SKM-1 (cell line): ENCODE results near the gene MRPS22.
"Not testable (repeated sequence)": the region's sequence is repeated elsewhere in the genome, so short reads cannot be mapped to it uniquely, and the experiment has no call there.

ENCODE experiments used
- DNase-seq: peaks from one replicate; lab custom pipeline; 2025; ENCODE audit not compliant: unreplicated experiment; lab: John Stamatoyannopoulos, UW

Gene MRPS22

DNA sequence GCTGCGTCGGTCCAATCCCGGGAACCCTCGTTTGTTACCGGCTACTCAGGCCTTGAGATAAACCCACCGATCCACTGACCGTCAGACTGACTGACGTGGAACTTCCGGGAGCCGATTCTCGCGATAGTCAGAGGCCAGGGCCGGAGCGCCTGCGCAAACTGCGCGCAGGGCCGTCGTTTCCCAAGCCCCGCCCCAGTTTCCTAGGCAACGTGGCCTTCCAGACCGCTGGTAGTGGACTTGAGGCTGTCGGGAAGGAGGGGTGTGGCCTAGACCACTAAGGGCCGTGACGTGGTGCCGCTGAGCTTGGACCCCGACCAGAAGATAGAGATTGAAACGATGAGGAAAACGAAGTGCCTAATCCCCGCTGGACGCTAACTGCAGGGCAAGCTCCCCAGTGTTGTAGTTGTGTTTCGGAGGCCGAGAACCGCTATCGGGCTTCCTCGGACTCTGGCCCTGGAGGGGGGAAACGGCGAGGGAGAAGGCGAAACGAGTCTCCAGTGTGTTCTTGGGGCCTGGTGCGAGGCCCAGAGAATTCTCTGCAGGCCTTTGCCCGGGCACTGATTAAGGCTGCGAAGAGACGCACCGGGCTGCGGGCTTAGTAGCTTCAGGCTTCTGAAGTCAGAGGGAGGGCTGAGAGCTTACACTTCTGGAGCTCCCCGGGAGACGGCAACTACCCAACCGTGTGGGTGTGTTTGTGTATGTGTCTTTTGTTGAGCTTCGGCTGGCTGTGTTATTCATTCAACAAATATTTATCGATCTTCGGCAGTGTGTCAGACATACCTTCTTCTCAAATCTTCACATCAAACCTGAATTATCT is 45.9 kb downstream of the MRPS22 start, which contains the start of gene COPB2:
Gene COPB2 (minus strand): TSS at position 96 of the 817 bp plus-strand sequence. CDS start 97 bp downstream, outside the sequence.
- peak; percentile 92 for DNase-seq

DNA sequence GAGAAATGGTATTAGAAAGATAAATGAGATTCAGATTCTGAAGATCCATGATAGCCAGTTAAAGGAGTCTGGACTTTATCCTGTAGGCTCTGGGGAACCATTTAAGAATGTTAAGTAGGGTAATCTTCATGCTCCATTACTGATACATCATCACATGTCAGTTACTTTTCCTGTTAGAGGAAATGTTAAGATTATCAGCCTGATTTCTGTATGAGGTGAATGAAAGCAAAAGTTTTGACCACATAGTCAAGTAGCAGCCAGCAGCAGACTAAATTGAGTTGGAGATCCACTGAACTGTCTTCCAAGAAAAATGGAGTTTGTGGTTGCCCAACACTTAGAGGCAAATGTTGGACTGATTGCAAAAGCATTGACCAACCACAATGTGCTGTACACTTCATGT is 50.3 kb downstream of the MRPS22 start:
- DNase-seq, result no peak

DNA sequence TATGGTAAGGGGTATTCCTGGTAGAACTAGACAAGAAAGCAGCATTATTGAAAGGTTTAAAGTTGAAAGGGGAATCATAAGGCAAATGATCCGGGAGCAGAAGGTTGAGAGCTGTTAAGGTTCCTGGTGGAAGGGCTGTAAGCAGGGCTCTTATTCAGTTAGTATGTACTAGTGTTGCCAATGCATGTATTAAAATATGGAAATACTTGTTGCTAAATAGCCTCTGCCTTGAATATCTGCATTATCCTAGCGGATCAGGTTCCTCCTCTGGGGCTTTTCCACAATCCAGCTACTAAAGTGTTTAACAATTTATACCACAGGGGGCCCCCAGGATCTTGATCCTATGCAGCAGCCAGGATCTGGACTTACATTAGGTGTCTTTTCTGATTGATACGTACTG is 52.9 kb downstream of the MRPS22 start:
- no peak for DNase-seq

DNA sequence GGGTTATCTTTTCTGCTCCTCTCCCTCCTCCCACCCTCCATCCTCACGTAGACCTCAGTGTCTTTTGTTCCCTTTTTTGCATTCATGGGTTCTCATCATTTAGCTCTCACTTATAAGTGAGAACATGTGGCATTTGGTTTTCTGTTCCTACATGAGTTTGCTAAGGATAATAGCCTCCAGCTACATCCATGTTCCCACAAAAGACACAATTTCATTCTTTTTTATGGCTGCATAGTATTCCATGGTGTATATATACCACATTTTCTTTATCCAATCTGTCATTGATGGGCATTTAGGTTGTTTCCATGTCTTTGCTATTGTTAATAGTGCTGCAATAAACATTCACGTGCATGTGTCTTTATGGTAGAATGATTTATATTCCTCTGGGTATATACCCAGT is 57.3 kb downstream of the MRPS22 start:
- DNase-seq, result not testable (repeated sequence)
